HG02763 (cell line): ENCODE results near the gene ARL4A.

ENCODE experiments used
- ATAC-seq: cut with Tn5 transposase; IDR thresholded peaks from one replicate; pipeline ENCODE4 v1.9.1; 2021; ENCODE audit warnings: mild to moderate bottlenecking, moderate library complexity; ENCODE audit not compliant: unreplicated experiment

ARL4A gene

DNA sequence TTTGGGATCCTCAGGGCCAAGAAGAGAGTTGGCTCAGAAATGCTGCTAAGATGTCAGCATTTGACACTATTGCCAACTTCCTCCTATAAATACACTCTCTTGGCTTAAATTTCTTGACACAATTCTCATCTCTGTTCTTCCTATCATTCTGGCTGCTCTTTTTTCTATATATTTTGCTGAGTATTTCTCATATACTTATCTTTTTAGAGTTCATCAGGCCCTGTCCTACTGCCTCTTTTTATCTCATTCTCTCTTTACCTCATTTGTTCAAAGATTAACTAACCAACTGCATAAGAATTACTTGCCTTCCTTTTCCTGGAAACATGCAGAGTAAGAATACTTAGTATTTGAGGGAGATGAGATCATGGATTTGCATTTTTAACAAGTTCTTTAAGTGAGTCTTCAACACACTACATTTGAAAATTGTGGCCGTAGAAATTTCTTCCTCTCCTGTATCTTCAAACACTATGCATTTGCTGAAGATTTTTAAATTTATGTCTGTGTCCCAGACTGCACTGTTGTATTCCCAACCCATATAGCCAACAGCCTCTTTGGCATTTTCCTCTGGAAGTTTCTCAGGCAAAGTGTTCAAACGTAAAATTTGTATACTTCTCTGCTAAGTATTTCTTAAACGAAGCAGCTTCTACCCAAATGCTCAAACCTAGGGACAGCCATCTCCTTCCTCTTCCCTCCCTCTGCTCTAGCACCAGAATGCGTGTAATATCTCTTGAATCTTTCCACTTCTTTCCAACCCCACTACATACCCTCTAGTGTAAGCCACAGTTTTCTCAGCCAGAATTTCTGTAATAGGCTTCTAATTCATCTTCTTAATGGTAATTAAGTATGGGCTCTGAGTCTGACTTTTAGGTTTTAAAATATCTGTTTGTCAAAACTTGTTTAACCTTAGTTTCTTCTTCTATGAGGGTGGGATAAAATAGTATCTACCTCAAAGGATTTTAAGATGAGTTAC is 35.5 kb downstream of the ARL4A start:
- ATAC-seq: no peak

DNA sequence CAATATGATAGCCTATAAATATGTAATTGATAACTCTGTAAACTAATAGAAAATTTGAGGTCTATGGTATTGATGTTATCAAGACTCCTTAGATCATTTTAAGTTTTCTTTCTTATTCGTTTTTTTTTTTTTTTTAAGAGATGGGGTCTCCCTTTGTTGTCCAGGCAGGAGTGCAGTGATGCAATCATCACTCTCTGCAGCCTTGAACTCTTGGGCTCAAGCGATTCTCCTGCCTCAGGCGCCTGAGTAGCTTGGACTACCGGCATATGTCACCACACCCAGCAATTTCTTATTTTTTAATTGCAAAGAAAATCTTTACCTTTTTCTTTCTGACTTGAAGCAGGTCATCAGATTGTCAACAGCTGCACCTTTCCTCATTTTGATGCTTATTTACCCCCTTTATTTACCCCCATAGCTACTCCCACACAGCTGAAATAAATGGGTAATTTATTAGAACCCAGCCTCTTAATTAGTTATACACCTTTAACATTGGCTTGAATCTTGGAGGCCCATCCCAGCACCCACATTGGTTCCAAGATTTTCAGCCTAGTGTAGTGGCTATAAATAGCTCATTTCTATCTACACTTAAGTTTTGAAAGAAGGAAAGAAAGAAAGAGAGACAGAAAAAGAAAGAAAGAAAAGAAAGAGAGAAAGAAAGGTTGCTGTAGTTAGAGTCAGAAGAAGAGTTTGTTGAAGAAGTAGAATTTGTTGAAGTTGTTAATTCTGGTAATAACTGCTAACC is 38.3 kb downstream of the ARL4A start:
- no peak for ATAC-seq

DNA sequence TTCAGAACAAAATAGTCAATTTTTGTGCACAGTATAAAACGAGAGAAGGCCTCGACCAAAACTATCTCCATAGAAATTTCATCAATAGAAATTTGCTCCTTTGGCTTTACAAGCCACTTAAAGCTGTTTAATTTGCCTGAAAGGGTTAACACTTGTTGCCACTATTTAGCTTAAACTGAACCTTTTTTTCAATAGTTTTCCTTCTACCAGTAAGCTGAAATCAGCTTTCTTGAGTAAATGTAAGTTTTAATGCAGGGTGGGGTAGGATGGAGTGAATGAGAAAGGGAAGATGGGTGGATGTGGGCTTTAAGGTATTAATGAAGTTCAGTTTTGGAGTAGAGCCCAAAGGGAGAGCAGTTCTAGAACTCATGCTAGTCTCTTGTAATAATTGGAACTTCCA is 39.5 kb downstream of the ARL4A start:
- no peak for ATAC-seq

DNA sequence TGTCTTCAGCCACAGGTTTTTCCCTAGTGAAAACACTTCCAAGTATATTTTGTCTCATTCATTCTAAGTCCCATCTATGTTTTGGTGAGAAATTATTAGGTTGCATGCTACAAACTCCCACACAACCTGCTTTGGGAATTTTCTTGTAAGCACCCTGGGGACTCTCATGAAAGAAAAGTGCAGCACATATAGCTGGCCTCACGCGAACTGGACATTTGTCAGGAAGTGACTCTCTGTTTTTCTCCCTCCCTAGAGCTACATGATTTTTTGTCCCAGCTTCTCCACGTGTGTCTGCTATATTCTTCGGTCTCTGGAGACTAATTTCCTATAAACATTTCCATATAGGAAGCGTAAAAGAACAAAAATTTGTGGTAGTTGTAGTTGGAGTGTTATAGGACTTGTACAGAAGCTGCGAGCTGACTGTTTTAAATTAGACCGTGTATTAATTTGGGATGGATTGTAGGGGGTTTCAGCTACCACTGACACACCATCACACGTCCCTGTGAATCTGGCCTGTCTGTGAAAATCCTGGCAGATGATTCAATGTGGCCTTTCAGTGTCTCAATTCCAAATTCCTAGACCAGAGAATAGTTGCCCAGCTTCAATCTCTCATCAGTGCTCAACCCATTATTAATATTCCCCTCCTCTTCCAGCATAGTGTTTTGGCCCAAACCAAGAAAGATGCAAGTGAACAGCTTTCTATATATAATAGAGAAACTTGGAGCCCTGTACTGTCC is 40.2 kb downstream of the ARL4A start:
- ATAC-seq: no peak

DNA sequence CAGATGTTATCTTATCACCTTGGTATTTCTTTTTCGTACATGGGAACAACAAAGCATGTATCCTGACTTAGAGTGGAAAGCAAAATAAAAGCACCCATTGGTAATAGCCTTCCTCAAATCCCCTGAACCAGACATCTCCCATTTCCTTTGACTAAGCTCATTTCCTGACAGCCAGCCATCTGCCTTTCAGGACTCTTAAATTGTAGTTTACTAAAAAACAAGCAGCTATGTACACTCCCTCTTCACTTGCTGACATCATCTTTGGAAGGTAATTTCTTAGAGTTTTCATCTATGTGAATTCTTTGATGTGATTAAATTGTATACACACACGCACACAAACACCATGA is 40.7 kb downstream of the ARL4A start:
- no peak for ATAC-seq

DNA sequence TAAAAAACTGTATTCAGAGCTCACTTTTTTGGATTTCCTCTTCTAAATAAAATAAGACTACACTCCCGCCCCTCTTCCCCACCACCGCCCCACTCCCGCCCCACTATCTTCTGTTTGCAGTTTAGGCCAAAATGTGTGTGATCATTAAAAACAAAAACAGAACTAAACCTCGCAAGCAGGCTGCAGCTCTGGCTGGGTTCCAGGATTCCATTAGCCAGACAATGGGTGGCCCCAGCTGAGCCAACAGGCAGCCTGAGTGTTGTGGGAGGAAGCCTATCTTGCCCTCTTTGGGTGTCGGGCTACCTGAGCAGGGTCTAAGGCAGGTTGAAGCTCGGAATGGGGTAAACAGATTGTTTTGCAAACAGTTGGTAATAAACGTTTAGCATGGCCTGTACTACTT is 41.7 kb downstream of the ARL4A start:
- no peak for ATAC-seq

DNA sequence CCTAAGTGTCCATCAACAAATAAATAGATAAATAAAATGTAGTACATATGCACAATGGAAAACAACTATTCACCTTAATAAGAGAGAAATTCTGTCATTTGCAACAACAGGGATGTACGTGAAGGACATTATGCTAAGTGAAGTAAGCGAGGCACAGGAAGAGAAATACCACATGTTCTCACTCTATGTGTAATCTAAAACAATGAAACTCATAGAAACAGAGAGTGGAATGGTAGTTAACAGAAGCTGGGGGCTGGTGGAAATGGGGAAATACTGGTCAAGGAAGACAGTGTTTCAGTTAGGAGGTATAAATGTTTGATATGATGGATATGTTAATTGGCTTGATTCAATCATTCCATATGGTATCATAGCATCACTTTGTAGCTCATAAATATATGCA is 43.1 kb downstream of the ARL4A start:
- ATAC-seq: no peak

DNA sequence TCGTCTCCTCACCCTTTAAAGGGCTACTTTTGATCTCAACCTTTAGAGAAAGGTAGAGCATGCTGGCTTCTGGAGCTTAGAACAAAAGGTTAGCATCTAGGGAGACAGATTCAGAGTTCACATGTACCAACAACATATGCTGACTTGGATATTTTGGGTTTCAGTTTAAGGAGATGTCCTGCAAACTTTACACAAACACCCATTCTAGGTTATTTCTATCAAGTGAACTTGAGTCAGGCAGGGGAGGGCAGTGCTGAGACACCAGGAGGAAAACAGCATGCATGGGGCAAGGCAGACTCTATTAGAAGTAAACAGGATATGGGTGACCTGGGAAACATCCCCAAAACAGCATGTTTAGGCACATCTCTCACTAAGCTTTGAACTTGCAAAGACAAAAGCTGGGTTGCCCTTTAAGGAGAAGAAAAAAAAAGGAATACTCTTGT is 43.8 kb downstream of the ARL4A start:
- no peak for ATAC-seq

DNA sequence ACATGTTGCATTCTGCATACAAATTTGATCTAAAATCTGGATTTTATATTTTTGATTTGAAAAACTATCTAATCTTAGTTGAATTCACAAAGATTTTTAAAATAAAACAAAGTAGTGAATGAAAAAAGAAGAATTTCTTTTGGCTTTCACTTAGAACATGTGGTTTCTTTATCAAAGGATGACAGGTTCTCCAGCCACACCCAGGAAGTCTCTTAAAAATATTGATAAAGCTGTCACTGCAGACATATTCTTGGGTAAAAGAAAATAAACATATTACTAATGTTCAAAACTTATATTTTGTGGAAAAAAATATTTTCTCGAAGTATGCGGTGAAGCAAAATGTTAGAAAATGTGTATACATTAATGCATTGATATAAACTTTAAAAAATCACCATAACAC is 44.3 kb downstream of the ARL4A start:
- no peak for ATAC-seq

DNA sequence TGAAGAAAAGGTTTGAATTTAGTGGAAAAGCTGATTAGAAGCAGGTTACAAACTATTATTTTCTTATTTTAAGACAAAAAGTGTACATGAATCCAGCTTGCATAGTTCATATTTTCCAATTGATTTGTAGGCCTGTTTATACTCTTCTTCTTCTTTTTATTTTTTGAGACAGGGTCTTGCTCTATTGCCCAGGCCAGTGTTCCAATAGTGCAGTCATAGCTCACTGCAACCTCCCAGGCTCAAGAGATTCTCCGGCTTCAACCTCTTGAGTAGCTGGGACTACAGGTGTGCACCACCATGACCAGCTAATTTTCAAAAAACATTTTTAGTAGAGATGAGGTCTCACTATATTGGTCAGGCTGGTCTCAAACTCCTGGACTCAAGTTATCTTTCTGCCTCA is 45.0 kb downstream of the ARL4A start:
- ATAC-seq: no peak

DNA sequence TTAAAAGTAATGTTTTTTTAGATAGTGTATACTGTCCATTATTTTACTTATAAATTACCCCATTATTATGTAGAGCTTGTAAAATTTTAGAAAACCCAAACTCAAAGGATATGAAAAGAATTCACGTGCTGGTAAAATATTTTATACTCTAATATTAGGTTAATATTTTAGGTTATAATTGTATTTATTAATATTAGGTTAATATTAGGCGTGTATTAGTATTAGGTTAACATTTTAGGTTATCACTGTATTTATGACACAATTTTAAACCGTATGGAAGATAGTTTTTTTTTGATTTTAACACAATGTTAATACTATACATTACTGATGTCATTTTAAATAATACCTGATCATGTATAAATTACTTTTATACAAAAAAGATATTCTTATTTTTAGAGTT is 48.5 kb downstream of the ARL4A start:
- ATAC-seq: no peak

DNA sequence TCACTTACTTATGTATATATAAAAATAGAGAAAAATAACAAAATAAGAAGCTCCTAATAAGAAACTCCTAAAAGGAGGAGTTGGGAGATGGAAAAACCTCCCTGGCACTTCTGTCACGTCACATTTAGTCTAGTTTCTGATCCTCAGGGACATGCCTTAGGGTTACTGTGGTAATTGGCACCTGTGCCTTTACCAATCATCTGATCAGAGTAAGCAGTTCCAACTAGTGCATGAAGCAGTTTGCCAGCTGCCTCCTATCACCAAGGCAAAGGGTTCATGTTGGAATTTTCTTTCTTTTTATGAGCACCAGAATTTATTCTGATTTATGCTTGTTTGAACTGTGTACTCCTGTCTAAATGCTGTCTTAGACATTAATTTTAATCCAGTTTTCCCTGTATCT is 49.9 kb downstream of the ARL4A start:
- no peak for ATAC-seq

DNA sequence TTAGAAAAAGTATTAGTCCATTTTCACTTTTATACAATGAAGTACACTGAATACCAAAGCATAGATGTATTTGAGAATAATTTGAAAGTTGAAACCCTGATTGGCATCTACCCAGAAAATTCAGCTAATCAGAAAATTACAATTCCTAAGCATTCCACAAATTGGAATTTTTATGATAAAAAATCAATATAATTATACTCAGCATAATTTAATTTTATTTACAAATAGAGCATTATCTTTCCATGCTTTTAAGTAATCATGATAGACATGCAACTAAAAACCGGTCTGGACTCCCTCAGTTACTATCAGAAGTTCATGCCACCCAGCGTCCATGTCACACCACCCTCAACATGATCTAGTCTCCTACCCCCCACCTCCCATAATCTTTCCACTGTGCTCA is 50.4 kb downstream of the ARL4A start:
- no peak for ATAC-seq

DNA sequence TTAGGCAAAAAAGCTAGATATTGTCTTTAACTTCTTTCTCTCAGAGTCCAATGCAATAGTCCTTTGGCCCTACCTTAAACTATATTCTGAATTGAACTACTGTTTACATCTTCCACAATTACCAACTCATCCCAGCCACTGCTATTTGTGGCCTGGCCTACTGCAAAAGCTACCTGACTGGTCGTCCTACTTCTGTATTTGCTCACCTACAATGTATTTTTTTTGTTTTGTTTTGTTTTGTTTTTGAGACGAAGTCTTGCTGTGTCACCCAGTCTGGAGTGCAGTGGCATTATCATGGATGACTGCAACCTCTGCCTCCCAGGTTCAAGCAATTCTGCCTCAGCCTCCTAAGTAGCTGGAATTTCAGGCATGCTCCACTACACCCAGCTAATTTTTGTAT is 51.2 kb downstream of the ARL4A start:
- ATAC-seq: no peak
